ENCODE measurements around the gene MRRF. TPM values are rescaled to one million over a fixed set of nuclear protein-coding genes. Genes with fewer than 3 reads are reported as not detected.

MRRF gene
- total and polyA plus RNA-seq, 2 of the 4 experiments (the other 2 are of a cell fraction) = 32.1 to 38.0 TPM

GRCh38 chr9:122367774-122368460 is 103.2 kb downstream of the MRRF start:
- no TSS peak for BruUV-seq (replicated peaks)
- POLR2A ChIA-PET (ENCODE audit: unreplicated experiment) = no interaction called here
- H2AFZ ChIP-seq (replicated peaks; ENCODE audit: low read length, poor library complexity) = no peak overlapping the region

More at GRCh38 chr9:122367774-122368460, 103.2 kb downstream of the MRRF start:
- no peaks in the 10 kb centered on the region for H4K20me1 ChIP-seq (ENCODE audit: insufficient read depth, low read length)
- peak overlapping the region; percentile 57; the same call in 1 of the 3 replicates for H2BK15ac ChIP-seq (ENCODE audit: low read depth, low read length)
- H3K23ac ChIP-seq (ENCODE audit: low read depth, low read length) = no peak overlapping the region
- H3K4ac ChIP-seq (ENCODE audit: low read depth, low read length) = no peak overlapping the region; the same call in 1 of the 2 replicates
- peak overlapping the region; percentile 79 for H2AK5ac ChIP-seq (ENCODE audit: low read depth, low read length)
- no peaks in the 10 kb centered on the region for H3K9me3 ChIP-seq (ENCODE audit: control insufficient read depth, insufficient read depth, low read length)
- no peak for TF ChIP-seq MXI1 (IDR thresholded peaks at IDR 0.05; ENCODE audit: borderline replicate concordance, low read depth, low read length)
- H4K5ac ChIP-seq (ENCODE audit: low read depth, low read length) = no peak overlapping the region
- H4K91ac ChIP-seq (ENCODE audit: insufficient read depth, low read depth, low read length) = 0 out of 2 replicates have a peak overlapping the region, but pooled peaks have one; percentile 39
- H3K18ac ChIP-seq (ENCODE audit: low read depth, low read length) = no peak overlapping the region
- H4K8ac ChIP-seq (ENCODE audit: low read depth in 2 of 2, low read length in 2 of 2) = no peak overlapping the region
- peaks cover 33% of the 10 kb centered on the region for H3K9me1 ChIP-seq (ENCODE audit: insufficient read depth, low read length)
- H2BK5ac ChIP-seq (ENCODE audit: low read depth, low read length, poor library complexity, severe bottlenecking) = no peak overlapping the region
- H3K4me2 ChIP-seq (ENCODE audit: low read depth, low read length) = no peak overlapping the region
- H3K27ac ChIP-seq (ENCODE audit: insufficient read depth, low read length) = no peak overlapping the region
- H3K14ac ChIP-seq (replicated peaks; ENCODE audit: low read depth, low read length) = no peak overlapping the region
- no peak overlapping the region for H2AK9ac ChIP-seq (replicated peaks; ENCODE audit: low read depth, low read length, poor library complexity)
- dilution Hi-C loops (cut with HindIII; ENCODE audit: low sequenced_read_pairs, unreplicated experiment) = no loop called here
- peaks cover 39% of the 10 kb centered on the region for H3K4me1 ChIP-seq (ENCODE audit: control insufficient read depth, insufficient read depth, low read length)
- H3K9ac ChIP-seq (ENCODE audit: low read depth, low read length) = no peak overlapping the region
- ATAC-seq (ENCODE audit: low read depth) = no peak
- intact Hi-C loops (cut with micrococcal nuclease) = no loop called here
- H2BK20ac ChIP-seq (ENCODE audit: low read depth, low read length) = no peak overlapping the region; the same call in 1 of the 2 replicates
- peaks cover 2% of the 10 kb centered on the region; the same call in 1 of the 2 replicates for H3K36me3 ChIP-seq (ENCODE audit: control insufficient read depth, insufficient read depth, low read length)
- CTCF ChIA-PET = interaction anchor here (1.3 kb wide), 1 partner anchor 243 kb away, joined by 4 read pairs; no protein-coding TSS in a partner anchor
- DNase-seq = no peak
- WGBS, 2 experiments (ENCODE audit: extremely low coverage in 2 of 2, insufficient read length in 1 of 2) = no CpG with 5 or more reads among the region's 6 CpGs
- peaks cover 25 to 26% of the 10 kb centered on the region in 2 experiments; a peak in 3 of 4 replicates for H3K79me1 ChIP-seq (ENCODE audit: low read depth in 1 of 2, low read length in 2 of 2)
- no peak overlapping the region for H3K56ac ChIP-seq (ENCODE audit: extremely low read depth, insufficient read depth, low read length)
- H3K27me3 ChIP-seq (ENCODE audit: control insufficient read depth, insufficient read depth, low read length) = no peaks in the 10 kb centered on the region
- peak overlapping the region; percentile 60 for H2BK120ac ChIP-seq (ENCODE audit: low read depth, low read length)
- H3K4me3 ChIP-seq (ENCODE audit: insufficient read depth, low read depth, low read length) = no peak overlapping the region
- in situ Hi-C loops (cut with MboI; ENCODE audit: low sequenced_read_pairs) = no loop called here

All from IMR-90 (cell line).